Sigmoid colon (tissue), 7 donors: ENCODE results near the gene FAM43A. TPM values are rescaled to one million over a fixed set of nuclear protein-coding genes. Genes with fewer than 3 reads are reported as not detected.

Source experiments
- DNase-seq: peaks from one replicate; pipeline ENCODE4 v3.0.0-alpha.2; 2019
- H3K27ac ChIP-seq, 4 donors: fragments of 200-600 bp; sonication (generic); one replicate each; pipeline ENCODE4 v1.5.1; 2016 to 2019; ENCODE audit warnings: mild to moderate bottlenecking in 1 of 4
- H3K27me3 ChIP-seq, 3 donors: fragments of 200-600 bp; sonication (generic); one replicate each; pipeline ENCODE4 v1.5.1; 2019; ENCODE audit warnings: mild to moderate bottlenecking in 1 of 3
- H3K36me3 ChIP-seq, 4 donors: fragments of 200-600 bp; sonication (generic); one replicate each; pipeline ENCODE4 v1.5.1; 2016 to 2019
- H3K4me1 ChIP-seq, 4 donors: fragments of 200-600 bp; sonication (generic); one replicate each; pipeline ENCODE4 v1.5.1; 2017 to 2019
- H3K4me3 ChIP-seq, 4 donors: fragments of 200-600 bp; sonication (generic); one replicate each; pipeline ENCODE4 v1.5.1; 2017 to 2019; ENCODE audit warnings: mild to moderate bottlenecking in 2 of 4, moderate library complexity in 1 of 4
- H3K9me3 ChIP-seq, 4 donors: fragments of 200-600 bp in 3 of 4; sonication (generic) in 3 of 4; one replicate each; pipeline versions ENCODE4 v1.5.1 to v1.6.1; 2013 to 2019
- CTCF ChIP-seq, 4 experiments: fragments of 450-650 bp in 3 of 4; fragments of 200-600 bp in 1 of 4; IDR thresholded peaks; one replicate each; pipeline ENCODE4 v1.5.1; 2016 to 2019; ENCODE audit warnings: antibody characterized with exemption in 4 of 4, mild to moderate bottlenecking in 3 of 4, moderate library complexity in 2 of 4
- EP300 ChIP-seq, 4 donors: sonication (generic); formaldehyde crosslinking; IDR thresholded peaks; one replicate each; pipeline ENCODE4 v1.6.1; 2017; ENCODE audit warnings: antibody characterized with exemption in 4 of 4
- POLR2A ChIP-seq, 2 donors: fragments of 450-650 bp; IDR thresholded peaks; one replicate each; pipeline ENCODE4 v1.6.1; 2016; ENCODE audit warnings: antibody characterized with exemption in 2 of 2, mild to moderate bottlenecking in 2 of 2, moderate library complexity in 2 of 2
- POLR2AphosphoS5 ChIP-seq, 4 donors: sonication (generic); formaldehyde crosslinking; IDR thresholded peaks; one replicate each; pipeline ENCODE4 v1.6.1; 2017; ENCODE audit warnings: antibody characterized with exemption in 4 of 4
- WGBS, 2 donors: extraction: QIAGEN DNeasy Blood & Tissue Kit; methylation state at CpG; one replicate each; pipeline ENCODE4 v1.1.7; 2013; 5-methylcytosine and 5-hydroxymethylcytosine counted together
- intact Hi-C: fragments of 100-400 bp; cut with DNase I; formaldehyde crosslinking; loops from one replicate; pipeline ENCODE4 v1.15.1; 2023
- polyA plus RNA-seq, 3 donors: library from polyadenylated mRNA; stranded (reverse); fragments of 200-250 nt; gene quantifications; one replicate each; pipeline ENCODE4 v1.2.3, GENCODE V29; 2013
- total RNA-seq, 4 donors: library from RNA; depleted of rRNA; stranded (reverse); fragments of >200 nt; gene quantifications; one replicate each; pipeline ENCODE4 v1.1.0, GENCODE V29; 2016
- donor health status: healthy with polysubstance abuse.
- donor health status: Bipolar disorder and iron deficiency.
- donor health status: healthy.

Gene FAM43A
- total and polyA plus RNA-seq, 7 donors, result 10.2 to 62.8 (median 13.3) TPM

- Histone ChIP-seq H3K27ac (peak overlapping the region in 1 of 4 donors; percentile 59), H3K4me1 (no peaks in the 10 kb centered on the region), H3K27me3 (no peaks in the 10 kb centered on the region), H3K36me3 (peaks cover 8 to 52% (median 22%) of the 10 kb centered on the region in 4 donors), H3K4me3 (no peak overlapping the region), H3K9me3 (no peaks in the 10 kb centered on the region)
- no peak for DNase-seq
- intact Hi-C loops, result no loop called here
- TF ChIP-seq EP300 (IDR thresholded peaks at IDR 0.05), result no peak
- no peak for TF ChIP-seq CTCF (IDR thresholded peaks at IDR 0.05)
- TF ChIP-seq POLR2AphosphoS5 (IDR thresholded peaks at IDR 0.05), result no peak
- TF ChIP-seq POLR2A (IDR thresholded peaks at IDR 0.05), result no peak
- 73 to 84% methylated on average over 7 of the region's 7 CpGs for WGBS, 2 donors
Measured at GRCh38 chr3:194640829-194641228, 44.9 kb upstream of the FAM43A start.

GRCh38 chr3:194642769-194643168, 42.9 kb upstream of the FAM43A start:
- WGBS, 2 donors, result 93 to 94% methylated on average over 2 of the region's 2 CpGs
- Histone ChIP-seq H3K4me1 (no peaks in the 10 kb centered on the region), H3K9me3 (no peaks in the 10 kb centered on the region), H3K27ac (no peak overlapping the region), H3K36me3 (peaks cover 8 to 72% (median 27%) of the 10 kb centered on the region in 4 donors), H3K27me3 (no peaks in the 10 kb centered on the region), H3K4me3 (no peak overlapping the region)
- intact Hi-C loops, result no loop called here
- DNase-seq, result no peak
- TF ChIP-seq EP300 (IDR thresholded peaks at IDR 0.05), result no peak

GRCh38 chr3:194647747-194648146, 37.9 kb upstream of the FAM43A start:
- H3K36me3 ChIP-seq, result peaks cover 37 to 92% (median 57%) of the 10 kb centered on the region in 4 donors
- no peaks in the 10 kb centered on the region for H3K9me3 ChIP-seq
- no peaks in the 10 kb centered on the region for H3K4me1 ChIP-seq
- no peak overlapping the region for H3K4me3 ChIP-seq
- no peak for DNase-seq
- H3K27ac ChIP-seq, result no peak overlapping the region
- 75 to 96% methylated on average over 3 of the region's 3 CpGs for WGBS, 2 donors
- intact Hi-C loops, result no loop called here
- TF ChIP-seq CTCF (IDR thresholded peaks at IDR 0.05), result no peak
- TF ChIP-seq POLR2AphosphoS5 (IDR thresholded peaks at IDR 0.05), result no peak
- TF ChIP-seq EP300 (IDR thresholded peaks at IDR 0.05), result no peak
- TF ChIP-seq POLR2A (IDR thresholded peaks at IDR 0.05), result no peak
- H3K27me3 ChIP-seq, result no peaks in the 10 kb centered on the region

- TF ChIP-seq CTCF (IDR thresholded peaks at IDR 0.05) (no peak), EP300 (IDR thresholded peaks at IDR 0.05) (no peak), POLR2A (IDR thresholded peaks at IDR 0.05) (no peak), POLR2AphosphoS5 (IDR thresholded peaks at IDR 0.05) (no peak)
- H3K36me3 ChIP-seq, result peaks cover 25 to 82% (median 50%) of the 10 kb centered on the region in 4 donors
- H3K4me3 ChIP-seq, result no peak overlapping the region
- DNase-seq, result no peak
- 86 to 93% methylated on average over 5 of the region's 5 CpGs for WGBS, 2 donors
- H3K27ac ChIP-seq, result no peak overlapping the region
- intact Hi-C loops, result no loop called here
- no peaks in the 10 kb centered on the region for H3K4me1 ChIP-seq
- no peaks in the 10 kb centered on the region for H3K27me3 ChIP-seq
- no peaks in the 10 kb centered on the region for H3K9me3 ChIP-seq
Measured at GRCh38 chr3:194654443-194654842, 31.2 kb upstream of the FAM43A start.

- H3K27ac ChIP-seq, result no peak overlapping the region
- no peaks in the 10 kb centered on the region for H3K9me3 ChIP-seq
- no peak for DNase-seq
- intact Hi-C loops, result no loop called here
- H3K27me3 ChIP-seq, result no peaks in the 10 kb centered on the region
- H3K4me1 ChIP-seq, result no peaks in the 10 kb centered on the region
- TF ChIP-seq POLR2A (IDR thresholded peaks at IDR 0.05) (no peak), CTCF (IDR thresholded peaks at IDR 0.05) (no peak), EP300 (IDR thresholded peaks at IDR 0.05) (no peak), POLR2AphosphoS5 (IDR thresholded peaks at IDR 0.05) (no peak)
- H3K36me3 ChIP-seq, result peaks cover 8 to 81% (median 29%) of the 10 kb centered on the region in 4 donors
- H3K4me3 ChIP-seq, result no peak overlapping the region
- 20 to 77% methylated on average over 7 of the region's 7 CpGs for WGBS, 2 donors
Measured at GRCh38 chr3:194657439-194657838, 28.2 kb upstream of the FAM43A start.
